Osteocyte (in vitro differentiated cells): ENCODE data around the gene DERA. TPM values are rescaled to one million over a fixed set of nuclear protein-coding genes. Genes with fewer than 3 reads are reported as not detected.

Experiments used
- DNase-seq: peaks from one replicate; pipeline ENCODE4 v3.0.0; 2021; ENCODE audit warnings: mixed read lengths; ENCODE audit not compliant: unreplicated experiment; ENCODE audit errors: extremely low spot score
- H3K27ac Mint-ChIP-seq: one replicate; pipeline ENCODE4 v1.8.0; 2021; ENCODE audit warnings: mild to moderate bottlenecking, mixed read lengths; ENCODE audit not compliant: unreplicated experiment
- H3K27me3 Mint-ChIP-seq: one replicate; pipeline ENCODE4 v1.8.0; 2021; ENCODE audit warnings: mixed read lengths; ENCODE audit not compliant: unreplicated experiment
- H3K36me3 Mint-ChIP-seq: one replicate; pipeline ENCODE4 v1.8.0; 2021; ENCODE audit warnings: mixed read lengths; ENCODE audit not compliant: unreplicated experiment
- H3K4me1 Mint-ChIP-seq: one replicate; pipeline ENCODE4 v1.8.0; 2021; ENCODE audit warnings: mixed read lengths; ENCODE audit not compliant: unreplicated experiment
- H3K4me3 Mint-ChIP-seq: one replicate; pipeline ENCODE4 v1.8.0; 2021; ENCODE audit warnings: mild to moderate bottlenecking, moderate library complexity, mixed read lengths; ENCODE audit not compliant: unreplicated experiment
- H3K9me3 Mint-ChIP-seq: one replicate; pipeline ENCODE4 v1.8.0; 2021; ENCODE audit warnings: mixed read lengths; ENCODE audit not compliant: unreplicated experiment
- CTCF ChIP-seq: fragments of 200-600 bp; sonication (generic); IDR thresholded peaks from 2 replicates; pipeline ENCODE4 v1.5.0; 2021; ENCODE audit warnings: antibody characterized with exemption, mild to moderate bottlenecking, moderate library complexity
- total RNA-seq: library from RNA; stranded (reverse); gene quantifications from 2 replicates; pipeline ENCODE4 v1.2.1, GENCODE V29; 2021

The DERA gene
- total RNA-seq, 1 donor from 2014 or later, result 29.8 TPM

- no peak for DNase-seq
- H3K9me3 Mint-ChIP-seq, result peaks cover 10% of the 10 kb centered on the region
- no peak for TF ChIP-seq CTCF
- H3K27ac Mint-ChIP-seq, result no peak overlapping the region
- peaks cover 32% of the 10 kb centered on the region for H3K36me3 Mint-ChIP-seq
- H3K4me3 Mint-ChIP-seq, result no peak overlapping the region
- peaks cover 3% of the 10 kb centered on the region for H3K4me1 Mint-ChIP-seq
- H3K27me3 Mint-ChIP-seq, result no peaks in the 10 kb centered on the region
Measured at GRCh38 chr12:16021676-16022075, 110.5 kb downstream of the DERA start.

- H3K4me1 Mint-ChIP-seq, result no peaks in the 10 kb centered on the region
- H3K27me3 Mint-ChIP-seq, result no peaks in the 10 kb centered on the region
- H3K4me3 Mint-ChIP-seq, result no peak overlapping the region
- peaks cover 10% of the 10 kb centered on the region for H3K36me3 Mint-ChIP-seq
- no peak for TF ChIP-seq CTCF
- H3K9me3 Mint-ChIP-seq, result peaks cover 15% of the 10 kb centered on the region
- H3K27ac Mint-ChIP-seq, result no peak overlapping the region
- DNase-seq, result no peak
Measured at GRCh38 chr12:16027002-16027401, 115.9 kb downstream of the DERA start.

GRCh38 chr12:16030744-16031143 lies 119.6 kb downstream of the DERA start:
- no peaks in the 10 kb centered on the region for H3K27me3 Mint-ChIP-seq
- H3K27ac Mint-ChIP-seq, result no peak overlapping the region
- no peaks in the 10 kb centered on the region for H3K4me1 Mint-ChIP-seq
- peaks cover 5% of the 10 kb centered on the region for H3K9me3 Mint-ChIP-seq
- H3K4me3 Mint-ChIP-seq, result no peak overlapping the region
- peaks cover 16% of the 10 kb centered on the region for H3K36me3 Mint-ChIP-seq
- no peak for TF ChIP-seq CTCF
- DNase-seq, result no peak

GRCh38 chr12:16034136-16034817 lies 123.1 kb downstream of the DERA start:
- peaks cover 5% of the 10 kb centered on the region for H3K9me3 Mint-ChIP-seq
- TF ChIP-seq CTCF, result no peak
- peaks cover 35% of the 10 kb centered on the region for H3K36me3 Mint-ChIP-seq
- H3K4me1 Mint-ChIP-seq, result no peaks in the 10 kb centered on the region
- H3K27me3 Mint-ChIP-seq, result no peaks in the 10 kb centered on the region
- H3K4me3 Mint-ChIP-seq, result no peak overlapping the region
- no peak for DNase-seq
- H3K27ac Mint-ChIP-seq, result no peak overlapping the region

GRCh38 chr12:16036073-16036472 lies 124.9 kb downstream of the DERA start:
- TF ChIP-seq CTCF, result no peak
- Mint-ChIP-seq H3K9me3 (no peaks in the 10 kb centered on the region), H3K27me3 (no peaks in the 10 kb centered on the region), H3K27ac (no peak overlapping the region), H3K4me3 (no peak overlapping the region), H3K4me1 (no peaks in the 10 kb centered on the region), H3K36me3 (peaks cover 48% of the 10 kb centered on the region)
- no peak for DNase-seq
